MCF 10A (cell line): ENCODE data around the gene CCT5. TPM values are rescaled to one million over a fixed set of nuclear protein-coding genes. Genes with fewer than 3 reads are reported as not detected.
A peak's percentile ranks its signal among the peaks of the same experiment; 100 is the strongest.

Experiments used
- BruUV-seq: library from RNA; stranded (reverse); fragments of 400-500 nt; replicated peaks from 2 replicates; lab custom pipeline; 2021; lab: Mats Ljungman, UMichigan
- CTCF ChIA-PET: fragments of 300-600 bp; sonication (Branson Sonifier 250); formaldehyde crosslinking; extraction: SDS; loops from one replicate; lab custom pipeline; 2021; ENCODE audit warnings: antibody characterized with exemption, inconsistent platforms; lab: Yijun Ruan, JAX
- POLR2A ChIA-PET: fragments of 300-600, 350-650 bp; sonication (Branson Sonifier 250); formaldehyde crosslinking; extraction: SDS; loops from one replicate; lab custom pipeline; 2020; ENCODE audit warnings: antibody characterized with exemption, inconsistent platforms; lab: Yijun Ruan, JAX
- DNase-seq: peaks from one replicate; pipeline ENCODE4 v3.0.0-alpha.2; 2018; ENCODE audit not compliant: unreplicated experiment
- H3K27ac Mint-ChIP-seq: one replicate; pipeline ENCODE4 v1.8.0; 2022; ENCODE audit warnings: mild to moderate bottlenecking, low read depth, mixed read lengths; ENCODE audit not compliant: unreplicated experiment
- H3K27me3 Mint-ChIP-seq: one replicate; pipeline ENCODE4 v1.8.0; 2022; ENCODE audit warnings: mixed read lengths; ENCODE audit not compliant: insufficient read depth, unreplicated experiment
- H3K36me3 Mint-ChIP-seq: one replicate; pipeline ENCODE4 v1.8.0; 2022; ENCODE audit warnings: mild to moderate bottlenecking, moderate library complexity, mixed read lengths; ENCODE audit not compliant: insufficient read depth, unreplicated experiment
- H3K4me1 Mint-ChIP-seq: one replicate; pipeline ENCODE4 v1.8.0; 2022; ENCODE audit warnings: mixed read lengths; ENCODE audit not compliant: insufficient read depth, unreplicated experiment
- H3K4me3 Mint-ChIP-seq: one replicate; pipeline ENCODE4 v1.8.0; 2022; ENCODE audit warnings: mild to moderate bottlenecking, moderate library complexity, mixed read lengths; ENCODE audit not compliant: unreplicated experiment
- H3K9me3 Mint-ChIP-seq: one replicate; pipeline ENCODE4 v1.8.0; 2022; ENCODE audit warnings: mixed read lengths; ENCODE audit not compliant: unreplicated experiment
- intact Hi-C: fragments of 100-400 bp; cut with micrococcal nuclease; formaldehyde crosslinking; loops from 2 replicates; pipeline ENCODE4 v1.14.1; 2022
- total RNA-seq: library from RNA; stranded (reverse); gene quantifications from 2 replicates; pipeline ENCODE4 v1.2.3, GENCODE V29; 2022
- TF ChIP-seq, protein P1 (sequence below): fragments of 200-600 bp; IDR thresholded peaks from one replicate; pipeline ENCODE4 v1.8.0; 2022; ENCODE audit warnings: antibody characterized with exemption, mild to moderate bottlenecking; ENCODE audit not compliant: unreplicated experiment

CCT5 gene
- total RNA-seq, 1 experiment from 2014 or later, result 322 TPM

DNA sequence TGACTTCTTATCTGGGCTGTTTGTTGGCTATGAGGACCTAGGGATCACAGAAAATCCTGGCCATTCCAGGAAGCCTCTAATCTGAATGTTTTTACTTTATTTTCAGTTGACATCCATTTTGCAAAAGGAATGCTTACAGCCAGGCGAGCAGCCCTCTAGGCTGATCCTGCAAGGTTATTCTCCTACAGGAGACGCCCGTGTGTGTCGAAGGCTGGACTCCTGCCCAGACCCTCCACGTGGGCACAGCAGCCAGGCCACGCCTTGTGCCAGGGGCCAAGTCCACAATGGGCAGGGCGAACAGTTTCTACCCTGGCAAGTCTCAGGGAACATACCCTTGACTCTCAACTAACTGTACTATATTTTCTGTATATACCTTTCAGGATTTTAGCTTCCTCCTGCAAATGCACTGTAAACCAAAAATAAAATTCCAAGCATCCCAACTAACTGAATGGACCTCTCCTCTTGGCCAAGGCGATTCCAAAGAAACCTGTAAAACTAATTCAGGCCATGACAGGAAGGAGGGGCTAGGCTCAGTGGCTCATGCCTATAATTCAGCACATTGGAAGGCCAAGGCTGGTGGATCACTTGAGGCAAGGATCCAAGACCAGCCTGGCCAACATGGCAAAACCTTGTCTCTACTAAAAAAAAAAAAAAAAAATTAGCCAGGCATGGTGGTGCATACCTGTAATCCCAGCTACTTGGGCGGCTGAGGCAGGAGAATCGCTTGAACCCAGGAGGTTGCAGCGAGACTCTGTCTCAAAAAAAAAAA is 51.9 kb downstream of the CCT5 start:
- POLR2A ChIA-PET, result interaction anchor here (0.6 to 4.5 kb wide), 13 partner anchors 7 to 119 kb away, joined by 3 to 40 read pairs (median 6); partner anchors contain the start of gene MARCHF6
- H3K36me3 Mint-ChIP-seq, result peaks cover 42% of the 10 kb centered on the region
- intact Hi-C loops, result no loop called here
- CTCF ChIA-PET, result interaction anchor here (0.6 to 1.3 kb wide), 6 partner anchors 18 to 64 kb away, joined by 3 to 4 read pairs (median 3); partner anchors contain the start of gene MARCHF6
- BruUV-seq, result no TSS peak
- H3K4me3 Mint-ChIP-seq, result peak overlapping the region; percentile 54
- peak; percentile 92 for DNase-seq
- H3K9me3 Mint-ChIP-seq, result peaks cover 8% of the 10 kb centered on the region
- H3K27me3 Mint-ChIP-seq, result no peaks in the 10 kb centered on the region
- H3K27ac Mint-ChIP-seq, result peak overlapping the region; percentile 46
- H3K4me1 Mint-ChIP-seq, result peaks cover 55% of the 10 kb centered on the region
- TF ChIP-seq, protein P1, sequence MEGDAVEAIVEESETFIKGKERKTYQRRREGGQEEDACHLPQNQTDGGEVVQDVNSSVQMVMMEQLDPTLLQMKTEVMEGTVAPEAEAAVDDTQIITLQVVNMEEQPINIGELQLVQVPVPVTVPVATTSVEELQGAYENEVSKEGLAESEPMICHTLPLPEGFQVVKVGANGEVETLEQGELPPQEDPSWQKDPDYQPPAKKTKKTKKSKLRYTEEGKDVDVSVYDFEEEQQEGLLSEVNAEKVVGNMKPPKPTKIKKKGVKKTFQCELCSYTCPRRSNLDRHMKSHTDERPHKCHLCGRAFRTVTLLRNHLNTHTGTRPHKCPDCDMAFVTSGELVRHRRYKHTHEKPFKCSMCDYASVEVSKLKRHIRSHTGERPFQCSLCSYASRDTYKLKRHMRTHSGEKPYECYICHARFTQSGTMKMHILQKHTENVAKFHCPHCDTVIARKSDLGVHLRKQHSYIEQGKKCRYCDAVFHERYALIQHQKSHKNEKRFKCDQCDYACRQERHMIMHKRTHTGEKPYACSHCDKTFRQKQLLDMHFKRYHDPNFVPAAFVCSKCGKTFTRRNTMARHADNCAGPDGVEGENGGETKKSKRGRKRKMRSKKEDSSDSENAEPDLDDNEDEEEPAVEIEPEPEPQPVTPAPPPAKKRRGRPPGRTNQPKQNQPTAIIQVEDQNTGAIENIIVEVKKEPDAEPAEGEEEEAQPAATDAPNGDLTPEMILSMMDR, result no peak

DNA sequence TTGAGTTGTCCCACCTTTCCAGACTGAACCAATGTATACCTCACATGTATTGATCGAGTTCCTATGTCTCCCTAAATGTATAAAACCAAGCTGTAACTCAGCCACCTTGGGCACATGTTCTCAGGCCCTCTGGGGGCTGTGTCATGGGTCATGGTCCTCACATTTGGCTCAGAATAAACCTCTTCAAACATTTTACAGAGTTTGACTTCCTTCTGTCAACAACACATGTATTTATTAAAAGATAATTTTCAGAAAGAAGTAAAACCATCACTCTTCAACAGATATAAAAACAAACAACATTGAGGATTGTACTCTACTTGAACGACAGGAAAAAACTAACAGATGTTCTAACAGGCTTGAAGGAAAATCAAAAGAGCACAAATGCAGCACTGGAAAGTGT is 53.1 kb downstream of the CCT5 start:
- TF ChIP-seq, protein P1, result no peak
- H3K4me3 Mint-ChIP-seq, result peak overlapping the region; percentile 5
- BruUV-seq, result no TSS peak
- CTCF ChIA-PET, result interaction anchor here (0.6 to 2.5 kb wide), 7 partner anchors 18 to 926 kb away, joined by 3 to 9 read pairs (median 4); no protein-coding TSS in a partner anchor
- H3K9me3 Mint-ChIP-seq, result peaks cover 8% of the 10 kb centered on the region
- peaks cover 51% of the 10 kb centered on the region for H3K4me1 Mint-ChIP-seq
- no peak for DNase-seq
- H3K27ac Mint-ChIP-seq, result peak overlapping the region; percentile 76
- no peaks in the 10 kb centered on the region for H3K27me3 Mint-ChIP-seq
- POLR2A ChIA-PET, result interaction anchor here (0.8 to 4.5 kb wide), 5 partner anchors 7 to 55 kb away, joined by 3 to 40 read pairs (median 15); partner anchors contain the start of gene MARCHF6
- H3K36me3 Mint-ChIP-seq, result peaks cover 33% of the 10 kb centered on the region
- intact Hi-C loops, result no loop called here

DNA sequence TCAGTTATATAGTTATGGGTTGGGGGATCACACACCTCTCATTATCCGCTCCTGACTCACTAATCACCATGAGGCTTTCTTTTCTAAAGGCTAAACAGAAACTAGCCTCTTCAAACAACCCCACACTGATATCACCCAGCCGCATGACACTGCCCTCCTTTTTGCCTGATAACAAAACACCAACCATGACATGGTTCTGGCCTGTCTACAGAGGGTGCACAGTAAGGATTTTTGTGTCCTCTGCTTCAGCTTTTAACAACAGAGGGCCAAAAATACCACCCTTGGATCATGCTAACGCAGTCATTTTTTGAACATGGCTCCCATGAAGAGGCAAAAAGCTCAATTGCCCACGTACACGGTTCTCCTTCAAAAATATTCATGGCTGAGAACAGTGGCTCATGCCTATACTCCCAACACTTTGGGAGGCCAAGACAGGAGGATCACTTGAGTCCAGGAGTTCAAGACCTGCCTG is 53.7 kb downstream of the CCT5 start:
- Mint-ChIP-seq H3K36me3 (peaks cover 31% of the 10 kb centered on the region), H3K9me3 (peaks cover 8% of the 10 kb centered on the region), H3K27me3 (no peaks in the 10 kb centered on the region), H3K4me1 (peaks cover 53% of the 10 kb centered on the region), H3K4me3 (peak overlapping the region; percentile 21), H3K27ac (peak overlapping the region; percentile 76)
- TF ChIP-seq, protein P1, result no peak
- BruUV-seq, result no TSS peak
- ChIA-PET CTCF (interaction anchor here (0.7 to 2.5 kb wide), 8 partner anchors 10 to 60 kb away, joined by 3 to 9 read pairs (median 4); no protein-coding TSS in a partner anchor), POLR2A (interaction anchor here (1.0 to 4.5 kb wide), 4 partner anchors 49 to 59 kb away, joined by 5 to 40 read pairs (median 12); partner anchors contain the start of gene MARCHF6)
- intact Hi-C loops, result no loop called here
- DNase-seq, result no peak

DNA sequence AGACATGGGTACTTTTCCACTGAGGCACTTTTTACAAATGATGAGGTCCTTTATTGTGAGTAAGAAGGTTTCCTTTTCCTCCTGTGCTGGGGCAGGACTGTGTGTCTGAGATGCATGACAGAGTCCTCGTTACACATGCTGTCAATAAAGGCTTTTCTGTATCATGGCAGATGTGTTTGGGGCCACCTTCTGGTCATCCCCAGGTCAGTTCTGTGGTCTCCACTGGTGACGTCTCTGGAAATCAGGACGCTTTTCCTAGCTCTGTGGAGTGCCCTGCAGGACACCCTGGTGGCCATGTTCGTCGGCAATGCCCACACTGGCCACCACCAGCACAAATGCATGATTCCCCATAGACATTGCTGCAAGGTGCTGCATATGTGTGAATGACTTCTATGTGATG is 54.9 kb downstream of the CCT5 start:
- peaks cover 19% of the 10 kb centered on the region for H3K36me3 Mint-ChIP-seq
- H3K4me1 Mint-ChIP-seq, result peaks cover 49% of the 10 kb centered on the region
- no peak for DNase-seq
- H3K4me3 Mint-ChIP-seq, result no peak overlapping the region
- ChIA-PET POLR2A (interaction anchor here (0.8 to 4.5 kb wide), 4 partner anchors 16 to 50 kb away, joined by 3 to 40 read pairs (median 6); partner anchors contain the start of gene MARCHF6), CTCF (interaction anchor here (0.7 to 2.5 kb wide), 5 partner anchors 12 to 59 kb away, joined by 3 to 9 read pairs (median 4); no protein-coding TSS in a partner anchor)
- no peak overlapping the region for H3K27ac Mint-ChIP-seq
- intact Hi-C loops, result no loop called here
- peaks cover 4% of the 10 kb centered on the region for H3K9me3 Mint-ChIP-seq
- BruUV-seq, result no TSS peak
- no peaks in the 10 kb centered on the region for H3K27me3 Mint-ChIP-seq
- TF ChIP-seq, protein P1, result no peak
